Stimulated activated naive CD4-positive, alpha-beta T cell (primary cell): ENCODE results near the gene DNASE1L3.
"Not testable (repeated sequence)": the region's sequence is repeated elsewhere in the genome, so short reads cannot be mapped to it uniquely, and the experiment has no call there.

Source experiments
- DNase-seq, 6 experiments: peaks; one replicate each; lab custom pipeline; 2025; lab: John Stamatoyannopoulos, UW

The DNASE1L3 gene

DNA sequence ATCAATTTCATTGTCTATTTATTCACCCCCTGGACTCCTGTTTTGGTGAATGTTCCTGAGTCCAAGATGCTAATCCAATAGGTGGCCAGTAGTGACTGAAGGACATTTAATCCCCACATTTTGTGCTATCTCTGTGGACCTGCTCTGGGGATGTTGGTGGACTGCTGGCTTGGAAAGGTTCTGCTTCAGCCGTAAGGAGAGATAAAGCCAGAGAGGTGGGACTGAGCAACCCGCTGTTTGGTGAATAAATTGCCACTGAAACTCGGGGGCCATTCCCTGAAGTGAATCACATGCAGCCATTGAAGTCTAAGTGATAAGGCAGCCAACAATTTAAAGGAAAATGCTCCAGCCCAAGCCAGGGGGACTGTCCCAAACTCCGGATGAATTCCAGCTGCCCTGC lies 25.2 kb upstream of the DNASE1L3 start:
- DNase-seq: no peak

GRCh38 chr3:58234516-58234931 lies 23.8 kb upstream of the DNASE1L3 start:
- no peak for DNase-seq

GRCh38 chr3:58231666-58232065 lies 20.9 kb upstream of the DNASE1L3 start:
- DNase-seq: no peak

DNA sequence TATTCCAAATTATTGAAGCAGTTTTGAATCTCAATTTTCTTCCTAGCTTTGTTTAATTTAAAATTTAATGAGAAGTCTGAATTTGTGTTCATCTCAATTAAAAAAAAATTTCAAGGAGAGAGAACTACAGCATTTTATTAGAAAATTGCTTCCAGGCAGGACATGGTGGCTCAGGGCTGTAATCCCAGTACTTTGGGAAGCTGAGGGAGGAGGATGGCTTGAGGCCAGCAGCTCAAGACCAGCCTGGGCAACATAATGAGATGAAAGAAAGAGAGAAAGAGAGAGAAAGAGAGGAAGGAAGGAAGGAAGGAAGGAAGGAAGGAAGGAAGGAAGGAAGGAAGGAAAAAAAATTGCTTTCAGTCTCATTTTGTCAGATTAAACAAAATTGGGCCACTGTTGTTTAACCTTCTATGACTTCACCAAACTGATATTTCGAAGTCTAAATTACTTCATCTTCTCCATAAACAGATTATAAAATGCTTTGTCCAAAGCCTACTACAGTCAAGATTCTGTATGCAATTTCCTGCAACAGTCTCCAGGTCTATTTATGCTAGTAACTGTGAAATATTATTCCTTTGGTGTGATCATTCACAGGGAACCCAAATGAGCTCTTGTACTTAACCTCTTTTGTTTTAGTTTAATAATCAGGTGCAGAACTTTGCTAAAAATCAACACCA lies 20.2 kb upstream of the DNASE1L3 start:
- no peak for DNase-seq

DNA sequence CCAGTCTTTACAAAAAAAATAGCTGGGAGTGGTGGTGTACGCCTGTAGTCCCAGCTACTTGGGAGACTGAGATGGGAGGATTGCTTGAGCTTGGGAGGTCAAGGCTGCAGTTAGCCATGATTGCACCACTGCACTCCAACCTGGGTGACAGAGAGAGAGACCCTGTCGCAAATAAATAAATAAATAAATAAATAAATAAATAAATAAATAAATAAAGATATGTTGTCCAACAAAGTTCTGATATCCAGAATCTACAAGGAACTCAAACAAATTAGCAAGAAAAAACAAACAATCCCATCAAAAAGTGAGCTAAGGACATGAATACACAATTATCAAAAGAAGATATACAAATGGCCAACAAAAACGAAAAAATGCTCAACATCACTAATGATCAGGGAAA lies 17.2 kb upstream of the DNASE1L3 start:
- DNase-seq: not testable (repeated sequence)

GRCh38 chr3:58223855-58224254 lies 13.1 kb upstream of the DNASE1L3 start:
- no peak for DNase-seq

GRCh38 chr3:58222161-58222724 lies 11.5 kb upstream of the DNASE1L3 start:
- no peak for DNase-seq

DNA sequence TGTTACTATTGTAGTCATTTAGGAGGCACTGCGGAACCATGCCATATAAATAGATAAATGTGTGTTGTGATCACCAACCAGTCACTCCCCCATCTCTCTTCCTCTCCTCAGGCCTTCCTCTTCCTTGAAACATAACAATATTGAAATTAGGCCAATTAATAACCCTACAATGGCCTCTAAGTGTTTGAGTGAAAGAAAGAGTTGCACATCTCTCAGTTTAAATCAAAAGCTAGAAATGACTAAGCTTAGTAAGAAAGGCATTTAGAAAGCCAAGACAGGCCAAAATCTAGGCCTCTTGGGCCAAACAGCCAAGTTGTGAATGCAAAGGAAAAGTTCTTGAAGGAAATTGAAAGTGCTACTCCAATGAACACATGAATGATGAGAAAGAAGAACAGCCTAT lies 8.1 kb upstream of the DNASE1L3 start:
- no peak for DNase-seq

GRCh38 chr3:58217209-58217811 lies 6.5 kb upstream of the DNASE1L3 start:
- peak in 5 of 6 experiments; percentile 21 to 60 (median 48) for DNase-seq

DNA sequence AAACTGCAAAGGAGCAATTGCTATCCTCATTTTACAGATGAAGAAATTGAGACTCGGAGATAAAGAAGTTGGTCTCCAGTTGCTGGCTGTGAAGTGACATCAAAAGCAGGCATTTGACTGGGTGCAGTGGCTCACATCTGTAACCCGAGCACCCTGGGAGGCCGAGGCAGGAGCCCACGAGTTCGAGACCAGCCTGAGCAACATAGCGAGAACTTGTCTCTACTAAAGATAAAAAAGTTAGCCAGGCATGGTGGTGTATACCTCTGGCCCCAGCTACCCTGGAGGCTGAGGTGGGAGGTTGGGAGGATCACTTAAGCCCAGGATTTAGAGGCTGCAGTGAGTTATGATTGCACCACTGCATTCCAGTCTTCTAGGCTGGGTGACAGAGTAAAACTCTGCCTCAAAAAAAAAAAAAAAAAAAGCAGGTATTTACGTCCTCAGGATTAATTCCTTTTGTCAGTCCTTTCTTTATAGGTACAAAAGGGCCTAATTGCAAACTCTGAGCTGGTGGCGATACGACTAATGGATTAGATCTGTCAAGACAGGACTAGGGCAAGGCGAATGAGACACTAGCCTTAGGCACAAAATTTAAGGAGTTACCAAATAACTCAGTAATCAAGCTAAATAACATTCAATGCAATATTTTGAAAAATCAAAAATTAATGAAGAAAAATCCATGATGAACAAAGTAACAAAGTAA lies 5.9 kb upstream of the DNASE1L3 start:
- no peak for DNase-seq

DNA sequence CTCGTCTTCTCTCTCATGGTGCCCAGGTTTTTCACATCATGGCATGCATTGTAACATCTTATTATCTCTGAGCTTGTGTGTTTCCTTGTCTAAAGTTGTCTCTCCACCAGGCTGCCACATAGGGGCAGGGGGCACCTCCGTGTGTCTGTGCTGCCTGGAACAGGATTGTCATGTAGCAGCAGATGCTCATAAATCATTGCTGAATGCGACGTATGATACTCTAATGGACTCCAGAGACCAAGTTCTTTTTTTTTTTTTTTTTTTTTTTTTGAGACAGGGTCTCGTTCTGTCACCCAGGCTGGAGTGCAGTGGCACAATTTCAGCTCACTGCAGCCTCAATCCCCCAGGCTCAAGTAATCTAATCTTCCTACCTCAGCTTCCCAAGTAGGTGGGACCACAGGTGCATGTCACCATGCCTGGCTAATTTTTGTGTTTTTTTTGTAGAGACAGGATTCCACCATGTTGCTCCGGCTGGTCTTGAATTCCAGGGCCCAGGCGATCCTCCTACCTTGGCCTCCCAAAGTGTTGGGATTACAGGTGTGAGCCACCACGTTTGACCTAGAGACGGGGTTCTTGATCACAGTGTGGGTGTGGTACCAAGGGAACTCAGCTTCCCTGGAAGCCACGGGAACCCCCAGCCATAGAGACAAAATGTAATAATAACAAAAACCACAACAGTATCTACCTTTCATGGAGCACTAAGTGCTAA lies 4.7 kb upstream of the DNASE1L3 start:
- DNase-seq: no peak

- DNase-seq: no peak
These were observed 3.9 kb upstream of the DNASE1L3 start for GRCh38 chr3:58214484-58215316.

DNA sequence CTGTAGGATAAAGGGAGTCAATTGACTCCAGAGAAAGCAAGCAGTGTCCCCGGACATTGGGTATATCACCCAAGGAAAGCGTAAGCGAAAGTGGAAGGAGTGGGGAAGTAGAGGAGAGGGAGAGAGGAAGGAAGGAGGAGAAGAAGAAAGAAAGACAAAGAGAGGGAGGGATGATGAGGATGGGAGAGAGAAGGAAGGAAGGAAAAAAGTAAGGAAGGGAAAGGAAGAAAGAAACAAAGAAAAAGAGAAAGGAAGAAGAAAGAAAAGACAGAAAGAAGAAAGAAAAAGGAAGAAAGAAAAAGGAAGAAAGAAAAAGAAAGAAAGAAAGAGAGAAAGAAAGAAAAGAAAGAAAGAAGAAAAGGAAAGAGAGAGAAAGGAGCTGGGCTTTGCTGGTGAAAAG lies 839 bp downstream of the DNASE1L3 start:
- no peak for DNase-seq

- DNase-seq: no peak
These were observed 2.8 kb downstream of the DNASE1L3 start for GRCh38 chr3:58207954-58208353.

- DNase-seq: no peak
These were observed 4.3 kb downstream of the DNASE1L3 start for GRCh38 chr3:58206406-58207011.

DNA sequence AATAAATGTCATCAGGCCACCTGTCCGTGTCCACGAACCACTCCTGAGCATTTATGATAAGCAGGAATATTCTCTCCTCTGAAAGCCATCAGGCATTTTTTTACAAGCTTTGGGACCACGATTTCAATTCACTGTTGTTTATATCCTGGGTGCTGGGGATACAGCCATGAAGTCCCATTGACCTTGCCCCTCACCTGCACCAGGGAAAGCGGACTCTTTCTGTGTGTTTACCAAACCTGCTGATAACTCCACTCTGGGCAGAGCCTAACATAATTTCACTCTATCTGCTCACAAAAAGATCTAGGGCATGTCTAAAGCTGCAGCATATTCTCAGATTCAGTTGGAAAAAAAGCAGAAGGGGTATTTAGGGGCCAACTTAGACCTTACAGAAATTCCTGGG lies 4.8 kb downstream of the DNASE1L3 start:
- no peak for DNase-seq

GRCh38 chr3:58204720-58205119 lies 6.1 kb downstream of the DNASE1L3 start:
- DNase-seq: no peak

GRCh38 chr3:58203541-58203940 lies 7.2 kb downstream of the DNASE1L3 start:
- DNase-seq: no peak

- no peak for DNase-seq
These were observed 7.8 kb downstream of the DNASE1L3 start for GRCh38 chr3:58202917-58203360.

DNA sequence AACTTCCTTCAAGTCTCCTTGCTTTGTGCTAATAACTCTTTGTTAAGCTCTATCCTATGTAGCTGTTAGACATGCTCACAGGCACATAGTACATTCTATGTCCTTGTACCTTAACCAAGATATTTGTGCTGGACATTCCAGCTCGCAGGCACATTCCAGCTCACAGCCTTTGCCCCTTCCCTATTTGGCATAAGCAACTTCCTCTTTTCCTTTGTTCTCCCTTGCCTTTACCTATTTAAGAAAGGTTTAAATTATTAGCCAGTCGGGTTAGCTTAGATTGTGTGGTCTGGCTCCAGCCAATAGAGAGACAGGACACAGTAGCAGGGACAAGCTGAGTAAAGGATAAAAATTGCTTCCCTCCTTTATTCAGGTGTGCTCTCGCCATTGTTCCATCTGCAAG lies 9.3 kb downstream of the DNASE1L3 start:
- not testable (repeated sequence) for DNase-seq

- no peak for DNase-seq
These were observed 9.9 kb downstream of the DNASE1L3 start for GRCh38 chr3:58200846-58201355.
